MM.1S (cell line): ENCODE data around the gene NIM1K.
A peak's percentile ranks its signal among the peaks of the same experiment; 100 is the strongest.

Experiments
- DNase-seq: peaks from one replicate; pipeline ENCODE4 v3.0.0-alpha.2; 2015
- H2AFZ ChIP-seq: fragments of 300-600 bp; sonication (generic); 2 replicates; pipeline ENCODE4 v1.6.0; 2016; ENCODE audit warnings: antibody characterized with exemption, low read length
- H3F3A ChIP-seq: fragments of 300-600 bp; sonication (generic); 2 replicates; pipeline ENCODE4 v1.6.1; 2016; ENCODE audit warnings: mild to moderate bottlenecking, antibody characterized with exemption, low read length, moderate library complexity, mixed read lengths; ENCODE audit not compliant: insufficient read depth
- H3K27ac ChIP-seq: fragments of 300-600 bp; sonication (generic); 2 replicates; pipeline ENCODE4 v1.5.1; 2016; ENCODE audit warnings: mild to moderate bottlenecking, low read length
- H3K27me3 ChIP-seq: fragments of 300-600 bp; sonication (generic); replicated peaks from 2 replicates; pipeline ENCODE4 v1.6.0; 2016; ENCODE audit warnings: low read length; ENCODE audit not compliant: insufficient read depth
- H3K36me3 ChIP-seq: fragments of 300-600 bp; sonication (generic); replicated peaks from 2 replicates; pipeline ENCODE4 v1.6.1; 2016; ENCODE audit warnings: mild to moderate bottlenecking, low read length, mixed read lengths; ENCODE audit not compliant: insufficient read depth
- H3K4me1 ChIP-seq: fragments of 300-600 bp; sonication (generic); 2 replicates; pipeline ENCODE4 v1.6.1; 2016; ENCODE audit warnings: low read length, mixed read lengths
- H3K4me2 ChIP-seq: fragments of 300-600 bp; sonication (generic); 2 replicates; pipeline ENCODE4 v1.6.0; 2016; ENCODE audit warnings: low read depth, low read length
- H3K4me3 ChIP-seq: fragments of 300-600 bp; sonication (generic); 2 replicates; pipeline ENCODE4 v1.5.1; 2016; ENCODE audit warnings: low read length, mixed read lengths
- H3K79me2 ChIP-seq: fragments of 300-600 bp; sonication (generic); 2 replicates; pipeline ENCODE4 v1.6.1; 2016; ENCODE audit warnings: mixed run types, low read length, mixed read lengths
- H3K9ac ChIP-seq: fragments of 300-600 bp; sonication (generic); 2 replicates; pipeline ENCODE4 v1.6.1; 2016; ENCODE audit warnings: low read length, mixed read lengths
- H3K9me2 ChIP-seq: fragments of 300-600 bp; sonication (generic); replicated peaks from 2 replicates; pipeline ENCODE4 v1.6.1; 2016; ENCODE audit warnings: mild to moderate bottlenecking, low read length, mixed read lengths; ENCODE audit not compliant: insufficient read depth
- H3K9me3 ChIP-seq: fragments of 300-600 bp; sonication (generic); replicated peaks from 2 replicates; pipeline ENCODE4 v1.6.1; 2016; ENCODE audit warnings: mild to moderate bottlenecking, low read length, mixed read lengths; ENCODE audit not compliant: insufficient read depth
- H4K20me1 ChIP-seq: fragments of 300-600 bp; sonication (generic); 2 replicates; pipeline ENCODE4 v1.6.1; 2016; ENCODE audit warnings: mild to moderate bottlenecking, low read length, moderate library complexity, mixed read lengths; ENCODE audit not compliant: insufficient read depth
- CTCF ChIP-seq: fragments of 300-600 bp; sonication (generic); IDR thresholded peaks from 2 replicates; pipeline ENCODE4 v1.5.1; 2016; ENCODE audit warnings: antibody characterized with exemption, low read length, mixed read lengths
- EZH2 ChIP-seq: fragments of 300-600 bp; sonication (generic); optimal IDR thresholded peaks from 2 replicates; pipeline ENCODE3; 2017; ENCODE audit warnings: low read depth, mild to moderate bottlenecking, antibody characterized with exemption, low read length, mixed read lengths
- EZH2phosphoT487 ChIP-seq: fragments of 300-600 bp; sonication (generic); IDR thresholded peaks from 2 replicates; pipeline ENCODE4 v1.6.1; 2018; ENCODE audit warnings: antibody characterized with exemption, low read length

Gene NIM1K

DNA sequence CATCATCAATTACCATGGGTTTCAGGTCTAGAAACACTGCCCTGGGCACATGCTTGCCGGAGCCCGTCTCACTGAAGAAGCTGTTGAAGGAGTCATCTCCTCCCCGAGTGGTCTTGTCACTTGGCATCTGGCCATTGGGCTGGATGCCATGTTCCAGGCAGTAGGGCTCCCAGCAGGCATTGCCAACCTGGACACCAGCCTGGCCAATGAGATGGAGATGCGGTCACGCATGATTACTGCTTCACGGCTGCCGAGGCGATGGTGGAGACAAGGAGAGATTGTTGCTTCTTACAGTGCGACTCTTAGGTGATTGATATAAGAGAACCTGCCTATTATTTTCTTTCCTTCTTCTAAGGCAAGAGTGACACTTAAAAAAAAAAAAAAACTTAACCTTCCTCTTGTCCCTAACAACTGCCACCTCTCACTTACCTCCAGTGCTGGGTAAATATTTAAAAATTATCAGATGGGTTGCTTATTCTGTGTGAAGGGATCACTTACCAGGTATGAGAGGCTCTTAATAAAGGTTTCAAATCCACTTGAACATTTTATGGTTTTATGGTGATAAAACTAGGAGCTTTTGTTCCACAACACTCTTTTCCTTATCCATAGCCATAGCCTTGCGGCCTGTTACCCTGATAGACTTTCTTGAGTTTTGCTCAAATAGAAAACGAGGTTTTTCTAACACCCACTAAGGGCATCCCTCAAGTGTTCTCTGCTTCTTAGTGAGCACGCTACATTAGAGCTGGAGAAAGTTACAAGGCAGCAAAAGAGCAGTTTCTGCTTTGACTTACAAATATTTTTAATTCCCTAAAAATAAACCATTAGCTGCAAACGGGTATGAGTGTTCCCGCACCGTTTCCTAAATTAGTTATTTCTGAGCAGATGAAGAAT lies 41.2 kb downstream of the NIM1K start:
- H3K27ac ChIP-seq: peak overlapping the region; percentile 43; the same call in 1 of the 2 replicates
- H3K9me2 ChIP-seq: no peaks in the 10 kb centered on the region
- peaks cover 7% of the 10 kb centered on the region for H3K4me1 ChIP-seq
- no peaks in the 10 kb centered on the region for H4K20me1 ChIP-seq
- peaks cover 6% of the 10 kb centered on the region for H3F3A ChIP-seq
- no peak for TF ChIP-seq EZH2
- TF ChIP-seq EZH2phosphoT487: no peak
- TF ChIP-seq CTCF: no peak
- no peaks in the 10 kb centered on the region for H3K27me3 ChIP-seq
- H3K36me3 ChIP-seq: no peaks in the 10 kb centered on the region
- H3K4me2 ChIP-seq: peak overlapping the region; percentile 46; the same call in 1 of the 2 replicates
- peak overlapping the region; percentile 13; the same call in 1 of the 2 replicates for H2AFZ ChIP-seq
- no peaks in the 10 kb centered on the region for H3K79me2 ChIP-seq
- peak; percentile 15 for DNase-seq
- no peaks in the 10 kb centered on the region for H3K9me3 ChIP-seq
- no peak overlapping the region for H3K9ac ChIP-seq
- peak overlapping the region; percentile 19; the same call in 1 of the 2 replicates for H3K4me3 ChIP-seq

GRCh38 chr5:43233946-43234345 lies 41.9 kb downstream of the NIM1K start:
- no peaks in the 10 kb centered on the region for H3K9me2 ChIP-seq
- H3K27me3 ChIP-seq: no peaks in the 10 kb centered on the region
- peak overlapping the region; percentile 43; the same call in 1 of the 2 replicates for H3K27ac ChIP-seq
- no peaks in the 10 kb centered on the region for H4K20me1 ChIP-seq
- H3K9ac ChIP-seq: no peak overlapping the region
- peaks cover 6% of the 10 kb centered on the region for H3F3A ChIP-seq
- no peaks in the 10 kb centered on the region for H3K9me3 ChIP-seq
- TF ChIP-seq EZH2 (no peak), CTCF (no peak), EZH2phosphoT487 (no peak)
- peak overlapping the region; percentile 46; the same call in 1 of the 2 replicates for H3K4me2 ChIP-seq
- H3K79me2 ChIP-seq: no peaks in the 10 kb centered on the region
- H3K4me3 ChIP-seq: peak overlapping the region; percentile 19; the same call in 1 of the 2 replicates
- H3K36me3 ChIP-seq: no peaks in the 10 kb centered on the region
- peaks cover 7% of the 10 kb centered on the region for H3K4me1 ChIP-seq
- peak overlapping the region; percentile 13; the same call in 1 of the 2 replicates for H2AFZ ChIP-seq
- peak; percentile 89 for DNase-seq

- H3K79me2 ChIP-seq: no peaks in the 10 kb centered on the region
- no peaks in the 10 kb centered on the region for H3K9me2 ChIP-seq
- no peak for TF ChIP-seq EZH2
- no peak for TF ChIP-seq CTCF
- TF ChIP-seq EZH2phosphoT487: no peak
- no peak overlapping the region for H3K4me3 ChIP-seq
- H3K9ac ChIP-seq: no peak overlapping the region
- H3F3A ChIP-seq: peaks cover 6% of the 10 kb centered on the region
- H4K20me1 ChIP-seq: no peaks in the 10 kb centered on the region
- H2AFZ ChIP-seq: no peak overlapping the region
- H3K4me2 ChIP-seq: no peak overlapping the region
- no peak for DNase-seq
- H3K9me3 ChIP-seq: no peaks in the 10 kb centered on the region
- H3K27ac ChIP-seq: no peak overlapping the region
- H3K36me3 ChIP-seq: no peaks in the 10 kb centered on the region
- no peaks in the 10 kb centered on the region for H3K27me3 ChIP-seq
- peaks cover 7% of the 10 kb centered on the region for H3K4me1 ChIP-seq
Observed at GRCh38 chr5:43236653-43237355, 44.8 kb downstream of the NIM1K start.
